Measurements from ENCODE around the gene PRKAR1B. TPM values are rescaled to one million over a fixed set of nuclear protein-coding genes. Genes with fewer than 3 reads are reported as not detected.

Gene PRKAR1B
- total RNA-seq, 1 experiment from 2014 or later, result 43.3 TPM

GRCh38 chr7:659996-660395, 67.1 kb downstream of the PRKAR1B start:
- H2AFZ ChIP-seq (ENCODE audit: low read length), result no peak overlapping the region
- Mint-ChIP-seq H3K4me3 (no peak overlapping the region), H3K27ac (no peak overlapping the region), H3K4me1 (peaks cover 6 to 10% of the 10 kb centered on the region in 2 experiments), H3K36me3 (ENCODE audit: insufficient read depth in 1 of 3, low read depth in 3 of 3) (peaks cover 6 to 15% (median 6%) of the 10 kb centered on the region in 3 experiments; a peak in 6 of 7 replicates), H3K27me3 (ENCODE audit: low read depth) (no peaks in the 10 kb centered on the region), H3K9me3 (no peaks in the 10 kb centered on the region)
- no peak overlapping the region for H2AK5ac ChIP-seq (ENCODE audit: insufficient read length, low read length)
- H2BK20ac ChIP-seq (ENCODE audit: low read depth, low read length, poor library complexity, severe bottlenecking), result no peak overlapping the region
- H3K27ac ChIP-seq (ENCODE audit: insufficient read length, low read depth, low read length), result no peak overlapping the region
- TF ChIP-seq CTCF (conservative IDR thresholded peaks at IDR 0.05), result no peak
- H3K23ac ChIP-seq (ENCODE audit: insufficient read length, low read depth, low read length), result no peak overlapping the region
- H3K18ac ChIP-seq (ENCODE audit: insufficient read length, low read depth, low read length), result no peak overlapping the region
- no peaks in the 10 kb centered on the region for H3K9me3 ChIP-seq (ENCODE audit: control insufficient read depth, low read depth, low read length)
- no peaks in the 10 kb centered on the region for H3K23me2 ChIP-seq (ENCODE audit: insufficient read length, low read depth, low read length, poor library complexity, severe bottlenecking)
- no peak overlapping the region for H4K5ac ChIP-seq (ENCODE audit: insufficient read length, low read depth, low read length)
- H3K56ac ChIP-seq (ENCODE audit: insufficient read length, low read depth, low read length), result no peak overlapping the region
- H4K8ac ChIP-seq (replicated peaks; ENCODE audit: insufficient read length, low read depth, low read length), result no peak overlapping the region
- no CpG with 5 or more reads among the region's 13 CpGs for WGBS (ENCODE audit: extremely low coverage, insufficient read length, low lambda C conversion rate)
- H4K20me1 ChIP-seq (ENCODE audit: control insufficient read depth, insufficient read depth, insufficient read length), result no peaks in the 10 kb centered on the region
- H3K27me3 ChIP-seq (ENCODE audit: insufficient read depth, low read length), result no peaks in the 10 kb centered on the region
- H3K4me2 ChIP-seq (ENCODE audit: insufficient read depth, insufficient read length, low read length), result no peak overlapping the region
- H3K79me1 ChIP-seq (ENCODE audit: insufficient read depth, low read depth, low read length, poor library complexity, severe bottlenecking), result no peaks in the 10 kb centered on the region
- no peak overlapping the region for H3K9ac ChIP-seq (ENCODE audit: extremely low read depth, insufficient read length, low read length)
- peaks cover 3% of the 10 kb centered on the region; the same call in 1 of the 2 replicates for H3K4me1 ChIP-seq (ENCODE audit: insufficient read depth, low read length)
- no peaks in the 10 kb centered on the region for H3K79me2 ChIP-seq (ENCODE audit: insufficient read depth, low read length)
- no peak for DNase-seq
- no peak overlapping the region for H2BK15ac ChIP-seq (ENCODE audit: low read depth, low read length)
- H2BK120ac ChIP-seq (ENCODE audit: low read depth, low read length, poor library complexity, severe bottlenecking), result no peak overlapping the region
- H3K4ac ChIP-seq (ENCODE audit: low read depth, low read length), result no peak overlapping the region
- no peak overlapping the region; the same call in 1 of the 2 replicates for H3K14ac ChIP-seq (ENCODE audit: insufficient read depth, low read length)
- no peak overlapping the region for H2BK12ac ChIP-seq (ENCODE audit: insufficient read length, low read depth, low read length)
- no peak overlapping the region for H3T11ph ChIP-seq (ENCODE audit: low read length)
- H4K91ac ChIP-seq (ENCODE audit: insufficient read length, low read depth, low read length), result no peak overlapping the region
- H2BK5ac ChIP-seq (ENCODE audit: insufficient read length, low read length), result no peak overlapping the region
